ENCODE measurements around the gene CCDC180. TPM values are rescaled to one million over a fixed set of nuclear protein-coding genes. Genes with fewer than 3 reads are reported as not detected.

Gene CCDC180
- total and polyA plus RNA-seq, 10 of the 15 experiments (the other 5 are each of a cell fraction or from before 2014, with no cell fraction given), result 0.31 to 1.1 (median 0.57) TPM

DNA sequence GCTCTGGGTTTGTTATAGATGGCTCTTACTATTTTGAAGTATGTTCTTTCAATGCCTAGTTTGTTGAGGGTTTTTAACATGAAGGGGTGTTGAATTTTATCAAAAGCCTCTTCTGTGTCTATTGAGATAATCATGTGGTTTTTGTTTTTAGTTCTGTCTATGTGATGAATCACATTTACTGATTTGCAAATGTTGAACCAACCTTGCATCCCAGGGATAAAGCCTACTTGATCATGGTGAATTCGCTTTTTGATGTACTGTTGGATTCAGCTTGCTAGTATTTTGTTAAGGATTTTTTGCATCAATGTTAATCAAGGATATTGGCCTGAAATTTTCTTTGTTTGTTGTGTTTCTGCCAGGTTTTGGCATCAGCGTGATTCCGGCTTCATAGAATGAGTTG is 25.5 kb downstream of the CCDC180 start:
- ChIA-PET SMC1A (ENCODE audit: uncharacterized antibody, unreplicated experiment) (no interaction called here), RAD21 (ENCODE audit: unreplicated experiment) (interaction anchor here (0.7 kb wide), 1 partner anchor 1890 kb away, joined by 4 read pairs; no protein-coding TSS in a partner anchor), POLR2A (no interaction called here), CTCF (no interaction called here)
- no peak overlapping the region for H2AFZ ChIP-seq (ENCODE audit: control insufficient read depth, low read depth, low read length)
- H3K4me3 ChIP-seq, result no peak overlapping the region
- TF ChIP-seq POLR2AphosphoS5 (IDR thresholded peaks at IDR 0.05; ENCODE audit: low read length) (no peak), NFIC (IDR thresholded peaks at IDR 0.05; ENCODE audit: low read depth, low read length) (no peak), ZBTB4 (CRISPR knock-in tag; IDR thresholded peaks at IDR 0.05) (no peak), ELK1 (IDR thresholded peaks at IDR 0.05; ENCODE audit: low read depth, low read length) (no peak), MEF2A (IDR thresholded peaks at IDR 0.05; ENCODE audit: insufficient read depth, low read depth, low read length) (no peak), IKZF1 (conservative IDR thresholded peaks at IDR 0.05) (no peak), ZNF622 (IDR thresholded peaks at IDR 0.05) (no peak), IRF5 (IDR thresholded peaks at IDR 0.05; ENCODE audit: borderline replicate concordance) (no peak), FOXM1 (IDR thresholded peaks at IDR 0.05; ENCODE audit: low read depth, low read length) (no peak), CBX3 (IDR thresholded peaks at IDR 0.05; ENCODE audit: borderline replicate concordance, low read depth) (no peak)
- TF ChIP-seq, protein P1, sequence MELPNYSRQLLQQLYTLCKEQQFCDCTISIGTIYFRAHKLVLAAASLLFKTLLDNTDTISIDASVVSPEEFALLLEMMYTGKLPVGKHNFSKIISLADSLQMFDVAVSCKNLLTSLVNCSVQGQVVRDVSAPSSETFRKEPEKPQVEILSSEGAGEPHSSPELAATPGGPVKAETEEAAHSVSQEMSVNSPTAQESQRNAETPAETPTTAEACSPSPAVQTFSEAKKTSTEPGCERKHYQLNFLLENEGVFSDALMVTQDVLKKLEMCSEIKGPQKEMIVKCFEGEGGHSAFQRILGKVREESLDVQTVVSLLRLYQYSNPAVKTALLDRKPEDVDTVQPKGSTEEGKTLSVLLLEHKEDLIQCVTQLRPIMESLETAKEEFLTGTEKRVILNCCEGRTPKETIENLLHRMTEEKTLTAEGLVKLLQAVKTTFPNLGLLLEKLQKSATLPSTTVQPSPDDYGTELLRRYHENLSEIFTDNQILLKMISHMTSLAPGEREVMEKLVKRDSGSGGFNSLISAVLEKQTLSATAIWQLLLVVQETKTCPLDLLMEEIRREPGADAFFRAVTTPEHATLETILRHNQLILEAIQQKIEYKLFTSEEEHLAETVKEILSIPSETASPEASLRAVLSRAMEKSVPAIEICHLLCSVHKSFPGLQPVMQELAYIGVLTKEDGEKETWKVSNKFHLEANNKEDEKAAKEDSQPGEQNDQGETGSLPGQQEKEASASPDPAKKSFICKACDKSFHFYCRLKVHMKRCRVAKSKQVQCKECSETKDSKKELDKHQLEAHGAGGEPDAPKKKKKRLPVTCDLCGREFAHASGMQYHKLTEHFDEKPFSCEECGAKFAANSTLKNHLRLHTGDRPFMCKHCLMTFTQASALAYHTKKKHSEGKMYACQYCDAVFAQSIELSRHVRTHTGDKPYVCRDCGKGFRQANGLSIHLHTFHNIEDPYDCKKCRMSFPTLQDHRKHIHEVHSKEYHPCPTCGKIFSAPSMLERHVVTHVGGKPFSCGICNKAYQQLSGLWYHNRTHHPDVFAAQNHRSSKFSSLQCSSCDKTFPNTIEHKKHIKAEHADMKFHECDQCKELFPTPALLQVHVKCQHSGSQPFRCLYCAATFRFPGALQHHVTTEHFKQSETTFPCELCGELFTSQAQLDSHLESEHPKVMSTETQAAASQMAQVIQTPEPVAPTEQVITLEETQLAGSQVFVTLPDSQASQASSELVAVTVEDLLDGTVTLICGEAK (IDR thresholded peaks at IDR 0.05; ENCODE audit: borderline replicate concordance), result no peak
- TF ChIP-seq, protein P2, sequence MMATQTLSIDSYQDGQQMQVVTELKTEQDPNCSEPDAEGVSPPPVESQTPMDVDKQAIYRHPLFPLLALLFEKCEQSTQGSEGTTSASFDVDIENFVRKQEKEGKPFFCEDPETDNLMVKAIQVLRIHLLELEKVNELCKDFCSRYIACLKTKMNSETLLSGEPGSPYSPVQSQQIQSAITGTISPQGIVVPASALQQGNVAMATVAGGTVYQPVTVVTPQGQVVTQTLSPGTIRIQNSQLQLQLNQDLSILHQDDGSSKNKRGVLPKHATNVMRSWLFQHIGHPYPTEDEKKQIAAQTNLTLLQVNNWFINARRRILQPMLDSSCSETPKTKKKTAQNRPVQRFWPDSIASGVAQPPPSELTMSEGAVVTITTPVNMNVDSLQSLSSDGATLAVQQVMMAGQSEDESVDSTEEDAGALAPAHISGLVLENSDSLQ (IDR thresholded peaks at IDR 0.05), result no peak
- no peaks in the 10 kb centered on the region for H3K27me3 ChIP-seq (replicated peaks in 1 of 2; ENCODE audit: control insufficient read depth in 2 of 2, insufficient read depth in 2 of 2, low read length in 1 of 2)
- H3K9ac ChIP-seq (ENCODE audit: control insufficient read depth, insufficient read depth, low read length), result no peak overlapping the region
- ATAC-seq (no peak), DNase-seq (ENCODE audit: low read depth, low spot score) (no peak), FAIRE-seq (no peak)
- no peak overlapping the region for H3K27ac ChIP-seq (ENCODE audit: control insufficient read depth, insufficient read depth)
- intact Hi-C loops (cut with micrococcal nuclease; ENCODE audit: unreplicated experiment), result no loop called here
- no TSS peak for BruUV-seq (replicated peaks)
- H3K79me2 ChIP-seq (ENCODE audit: control insufficient read depth, insufficient read depth, low read length), result no peaks in the 10 kb centered on the region
- H3K9me3 ChIP-seq (replicated peaks; ENCODE audit: control insufficient read depth, insufficient read depth, low read length), result no peaks in the 10 kb centered on the region; the same call in 2 of the 3 replicates
- no peak overlapping the region for H3K4me2 ChIP-seq (ENCODE audit: control insufficient read depth, insufficient read depth)
- WGBS (ENCODE audit: insufficient coverage, insufficient replicate concordance, low lambda C conversion rate, missing lambda C conversion rate), result 24% methylated on average over 3 of the region's 3 CpGs
- H3K4me1 ChIP-seq (ENCODE audit: control insufficient read depth, insufficient read depth, low read length), result no peaks in the 10 kb centered on the region
- in situ Hi-C loops (cut with MboI), result no loop called here
- no peaks in the 10 kb centered on the region for H3K36me3 ChIP-seq (ENCODE audit: control insufficient read depth in 2 of 2, insufficient read depth in 2 of 2, low read length in 1 of 2)
- H4K20me1 ChIP-seq (ENCODE audit: control insufficient read depth, insufficient read depth), result no peaks in the 10 kb centered on the region
